Measurements from ENCODE around the gene TUBG2. TPM values are rescaled to one million over a fixed set of nuclear protein-coding genes. Genes with fewer than 3 reads are reported as not detected.

Gene TUBG2
- total and polyA plus RNA-seq, 2 experiments from 2014 or later: 16.0 to 46.3 TPM

GRCh38 chr17:42685831-42686230 lies 26.7 kb downstream of the TUBG2 start:
- no peak for DNase-seq (ENCODE audit: low spot score)
- no peaks in the 10 kb centered on the region for H3K9me2 ChIP-seq (replicated peaks; ENCODE audit: insufficient read depth)
- no peak overlapping the region for H2AFZ ChIP-seq
- no peaks in the 10 kb centered on the region for H3K9me3 ChIP-seq (ENCODE audit: low read depth)
- H4K20me1 ChIP-seq (ENCODE audit: insufficient read depth, poor library complexity, severe bottlenecking): no peaks in the 10 kb centered on the region
- WGBS (ENCODE audit: low lambda C conversion rate, missing lambda C conversion rate): 93% methylated on average over 14 of the region's 14 CpGs
- peaks cover 2% of the 10 kb centered on the region for H3K79me2 ChIP-seq
- H3K4me1 ChIP-seq (ENCODE audit: insufficient read depth): peaks cover 4% of the 10 kb centered on the region
- no peaks in the 10 kb centered on the region for H3K36me3 ChIP-seq (replicated peaks; ENCODE audit: insufficient read depth, low read depth)
- TF ChIP-seq EZH2 (IDR thresholded peaks at IDR 0.05; ENCODE audit: borderline replicate concordance) (no peak), EZH2phosphoT487 (IDR thresholded peaks at IDR 0.05; ENCODE audit: low read depth, severe bottlenecking, unreplicated experiment) (no peak)
- TF ChIP-seq, protein P1, sequence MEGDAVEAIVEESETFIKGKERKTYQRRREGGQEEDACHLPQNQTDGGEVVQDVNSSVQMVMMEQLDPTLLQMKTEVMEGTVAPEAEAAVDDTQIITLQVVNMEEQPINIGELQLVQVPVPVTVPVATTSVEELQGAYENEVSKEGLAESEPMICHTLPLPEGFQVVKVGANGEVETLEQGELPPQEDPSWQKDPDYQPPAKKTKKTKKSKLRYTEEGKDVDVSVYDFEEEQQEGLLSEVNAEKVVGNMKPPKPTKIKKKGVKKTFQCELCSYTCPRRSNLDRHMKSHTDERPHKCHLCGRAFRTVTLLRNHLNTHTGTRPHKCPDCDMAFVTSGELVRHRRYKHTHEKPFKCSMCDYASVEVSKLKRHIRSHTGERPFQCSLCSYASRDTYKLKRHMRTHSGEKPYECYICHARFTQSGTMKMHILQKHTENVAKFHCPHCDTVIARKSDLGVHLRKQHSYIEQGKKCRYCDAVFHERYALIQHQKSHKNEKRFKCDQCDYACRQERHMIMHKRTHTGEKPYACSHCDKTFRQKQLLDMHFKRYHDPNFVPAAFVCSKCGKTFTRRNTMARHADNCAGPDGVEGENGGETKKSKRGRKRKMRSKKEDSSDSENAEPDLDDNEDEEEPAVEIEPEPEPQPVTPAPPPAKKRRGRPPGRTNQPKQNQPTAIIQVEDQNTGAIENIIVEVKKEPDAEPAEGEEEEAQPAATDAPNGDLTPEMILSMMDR (IDR thresholded peaks at IDR 0.05; ENCODE audit: poor library complexity): no peak
- H3K4me2 ChIP-seq: no peak overlapping the region
- H3K27me3 ChIP-seq: no peaks in the 10 kb centered on the region
- H3K27ac ChIP-seq: no peak overlapping the region
- no peak overlapping the region for H3K4me3 ChIP-seq

GRCh38 chr17:42686520-42687128 lies 27.5 kb downstream of the TUBG2 start:
- Histone ChIP-seq H4K20me1 (ENCODE audit: insufficient read depth, poor library complexity, severe bottlenecking) (no peaks in the 10 kb centered on the region), H3K27ac (no peak overlapping the region), H3K4me1 (ENCODE audit: insufficient read depth) (peaks cover 4% of the 10 kb centered on the region), H3K4me3 (no peak overlapping the region), H3K36me3 (replicated peaks; ENCODE audit: insufficient read depth, low read depth) (no peaks in the 10 kb centered on the region), H2AFZ (no peak overlapping the region), H3K79me2 (peaks cover 1% of the 10 kb centered on the region), H3K4me2 (no peak overlapping the region), H3K27me3 (no peaks in the 10 kb centered on the region), H3K9me3 (ENCODE audit: low read depth) (no peaks in the 10 kb centered on the region), H3K9me2 (replicated peaks; ENCODE audit: insufficient read depth) (no peaks in the 10 kb centered on the region)
- WGBS (ENCODE audit: low lambda C conversion rate, missing lambda C conversion rate): 90% methylated on average over 32 of the region's 32 CpGs
- DNase-seq (ENCODE audit: low spot score): no peak
- TF ChIP-seq, protein P1 (IDR thresholded peaks at IDR 0.05; ENCODE audit: poor library complexity): no peak
- TF ChIP-seq EZH2phosphoT487 (IDR thresholded peaks at IDR 0.05; ENCODE audit: low read depth, severe bottlenecking, unreplicated experiment) (no peak), EZH2 (IDR thresholded peaks at IDR 0.05; ENCODE audit: borderline replicate concordance) (no peak)

- Histone ChIP-seq H3K4me2 (no peak overlapping the region), H3K4me1 (ENCODE audit: insufficient read depth) (peaks cover 4% of the 10 kb centered on the region), H4K20me1 (ENCODE audit: insufficient read depth, poor library complexity, severe bottlenecking) (no peaks in the 10 kb centered on the region), H3K36me3 (replicated peaks; ENCODE audit: insufficient read depth, low read depth) (no peaks in the 10 kb centered on the region), H3K9me3 (ENCODE audit: low read depth) (no peaks in the 10 kb centered on the region), H3K4me3 (no peak overlapping the region), H3K27ac (no peak overlapping the region), H3K79me2 (no peaks in the 10 kb centered on the region), H3K27me3 (no peaks in the 10 kb centered on the region), H3K9me2 (replicated peaks; ENCODE audit: insufficient read depth) (no peaks in the 10 kb centered on the region), H2AFZ (no peak overlapping the region)
- 90% methylated on average over 27 of the region's 27 CpGs for WGBS (ENCODE audit: low lambda C conversion rate, missing lambda C conversion rate)
- DNase-seq (ENCODE audit: low spot score): no peak
- TF ChIP-seq EZH2phosphoT487 (IDR thresholded peaks at IDR 0.05; ENCODE audit: low read depth, severe bottlenecking, unreplicated experiment): no peak
- TF ChIP-seq, protein P1 (IDR thresholded peaks at IDR 0.05; ENCODE audit: poor library complexity): no peak
- TF ChIP-seq EZH2 (IDR thresholded peaks at IDR 0.05; ENCODE audit: borderline replicate concordance): no peak
These were observed 28.7 kb downstream of the TUBG2 start for GRCh38 chr17:42687707-42688320.

All from hepatocyte (in vitro differentiated cells).